Muscle layer of colon (tissue), 2 donors: ENCODE data around the gene OR7G2.
"Not testable (repeated sequence)": the region's sequence is repeated elsewhere in the genome, so short reads cannot be mapped to it uniquely, and the experiment has no call there.

Experiments
- H3K27ac ChIP-seq: one replicate; pipeline ENCODE4 v1.7.0; 2013; ENCODE audit warnings: low read depth, mild to moderate bottlenecking, low read length, moderate library complexity
- H3K27me3 ChIP-seq, 2 donors: one replicate each; pipeline ENCODE4 v1.7.0; 2013; ENCODE audit warnings: low read length in 2 of 2, mild to moderate bottlenecking in 2 of 2; ENCODE audit not compliant: insufficient read depth in 2 of 2, control insufficient read depth in 1 of 2
- H3K36me3 ChIP-seq: one replicate; pipeline ENCODE4 v1.7.0; 2013; ENCODE audit warnings: mild to moderate bottlenecking, low read length; ENCODE audit not compliant: insufficient read depth
- H3K4me1 ChIP-seq: one replicate; pipeline ENCODE4 v1.7.0; 2013; ENCODE audit warnings: mild to moderate bottlenecking, low read length; ENCODE audit not compliant: insufficient read depth
- H3K4me3 ChIP-seq, 2 donors: one replicate each; pipeline ENCODE4 v1.7.0; 2013; ENCODE audit warnings: low read length in 2 of 2, low read depth in 1 of 2, mild to moderate bottlenecking in 1 of 2, moderate library complexity in 1 of 2
- H3K9ac ChIP-seq: one replicate; pipeline ENCODE4 v1.7.0; 2013; ENCODE audit warnings: low read length
- H3K9me3 ChIP-seq: one replicate; pipeline ENCODE4 v1.7.0; 2013; ENCODE audit warnings: mild to moderate bottlenecking, low read length
- donor health status: abdominal sarcoma.
- donor health status: Adenocarcinoma of cecum.

Gene OR7G2

GRCh38 chr19:9071720-9072119, 35.6 kb downstream of the OR7G2 start:
- H3K9ac ChIP-seq, H3K9me3 ChIP-seq, H3K27me3 ChIP-seq, H3K27ac ChIP-seq, H3K4me3 ChIP-seq, H3K36me3 ChIP-seq: not testable (repeated sequence)
- H3K4me1 ChIP-seq, result peaks cover 12% of the 10 kb centered on the region

GRCh38 chr19:9070066-9070465, 37.2 kb downstream of the OR7G2 start:
- Histone ChIP-seq H3K9me3 (no peaks in the 10 kb centered on the region), H3K27ac (no peak overlapping the region), H3K4me1 (peaks cover 4% of the 10 kb centered on the region), H3K9ac (no peak overlapping the region), H3K27me3 (no peaks in the 10 kb centered on the region), H3K4me3 (no peak overlapping the region), H3K36me3 (no peaks in the 10 kb centered on the region)

- no peaks in the 10 kb centered on the region for H3K27me3 ChIP-seq
Observed at GRCh38 chr19:9065457-9066014, 41.7 kb downstream of the OR7G2 start.

GRCh38 chr19:9061879-9062278, 45.4 kb downstream of the OR7G2 start:
- no peak overlapping the region for H3K27ac ChIP-seq
- no peak overlapping the region for H3K9ac ChIP-seq
- no peaks in the 10 kb centered on the region for H3K4me1 ChIP-seq
- H3K36me3 ChIP-seq, result no peaks in the 10 kb centered on the region
- no peak overlapping the region for H3K4me3 ChIP-seq
- H3K27me3 ChIP-seq, result no peaks in the 10 kb centered on the region
- no peaks in the 10 kb centered on the region for H3K9me3 ChIP-seq

More at GRCh38 chr19:9065457-9066014, 41.7 kb downstream of the OR7G2 start:
- H3K27ac ChIP-seq, result no peak overlapping the region
- no peaks in the 10 kb centered on the region for H3K36me3 ChIP-seq
- H3K9ac ChIP-seq, result no peak overlapping the region
- no peaks in the 10 kb centered on the region for H3K9me3 ChIP-seq
- H3K4me1 ChIP-seq, result no peaks in the 10 kb centered on the region
- no peak overlapping the region for H3K4me3 ChIP-seq

GRCh38 chr19:9060564-9061340, 46.5 kb downstream of the OR7G2 start:
- no peak overlapping the region for H3K4me3 ChIP-seq
- H3K27ac ChIP-seq, result no peak overlapping the region
- H3K9ac ChIP-seq, result no peak overlapping the region
- no peaks in the 10 kb centered on the region for H3K36me3 ChIP-seq
- H3K4me1 ChIP-seq, result no peaks in the 10 kb centered on the region
- no peaks in the 10 kb centered on the region for H3K27me3 ChIP-seq
- H3K9me3 ChIP-seq, result no peaks in the 10 kb centered on the region

- Histone ChIP-seq H3K27me3 (no peaks in the 10 kb centered on the region), H3K9me3 (no peaks in the 10 kb centered on the region), H3K4me3 (no peak overlapping the region), H3K27ac (no peak overlapping the region), H3K4me1 (no peaks in the 10 kb centered on the region), H3K36me3 (no peaks in the 10 kb centered on the region), H3K9ac (no peak overlapping the region)
Observed at GRCh38 chr19:9058905-9059667, 48.2 kb downstream of the OR7G2 start.

GRCh38 chr19:9057505-9058258, 49.6 kb downstream of the OR7G2 start:
- Histone ChIP-seq H3K27me3 (no peaks in the 10 kb centered on the region), H3K36me3 (no peaks in the 10 kb centered on the region), H3K9me3 (no peaks in the 10 kb centered on the region), H3K9ac (no peak overlapping the region), H3K4me1 (no peaks in the 10 kb centered on the region), H3K4me3 (no peak overlapping the region), H3K27ac (no peak overlapping the region)

- not testable (repeated sequence) for H3K4me1 ChIP-seq, H3K9me3 ChIP-seq, H3K9ac ChIP-seq, H3K27ac ChIP-seq, H3K36me3 ChIP-seq, H3K27me3 ChIP-seq, H3K4me3 ChIP-seq
Observed at GRCh38 chr19:9056131-9056530, 51.1 kb downstream of the OR7G2 start.

- no peak overlapping the region for H3K27ac ChIP-seq
- no peaks in the 10 kb centered on the region for H3K9me3 ChIP-seq
- no peaks in the 10 kb centered on the region for H3K4me1 ChIP-seq
- H3K9ac ChIP-seq, result no peak overlapping the region
- no peaks in the 10 kb centered on the region for H3K27me3 ChIP-seq
- no peaks in the 10 kb centered on the region for H3K36me3 ChIP-seq
- no peak overlapping the region for H3K4me3 ChIP-seq
Observed at GRCh38 chr19:9054765-9055164, 52.5 kb downstream of the OR7G2 start.

GRCh38 chr19:9054207-9054606, 53.1 kb downstream of the OR7G2 start:
- Histone ChIP-seq H3K4me1 (no peaks in the 10 kb centered on the region), H3K36me3 (no peaks in the 10 kb centered on the region), H3K9me3 (no peaks in the 10 kb centered on the region), H3K4me3 (no peak overlapping the region), H3K27ac (no peak overlapping the region), H3K9ac (no peak overlapping the region), H3K27me3 (no peaks in the 10 kb centered on the region)

- not testable (repeated sequence) for H3K36me3 ChIP-seq, H3K4me1 ChIP-seq, H3K27me3 ChIP-seq, H3K9ac ChIP-seq, H3K9me3 ChIP-seq, H3K4me3 ChIP-seq, H3K27ac ChIP-seq
Observed at GRCh38 chr19:9053674-9054073, 53.6 kb downstream of the OR7G2 start.
